ENCODE results near the gene POLR1B. TPM values are rescaled to one million over a fixed set of nuclear protein-coding genes. Genes with fewer than 3 reads are reported as not detected.
A peak's percentile ranks its signal among the peaks of the same experiment; 100 is the strongest.
"Not testable (repeated sequence)": the region's sequence is repeated elsewhere in the genome, so short reads cannot be mapped to it uniquely, and the experiment has no call there.

POLR1B gene
- polyA plus RNA-seq, 1 of the 3 experiments (the other 2 are of a cell fraction): 13.4 TPM

DNA sequence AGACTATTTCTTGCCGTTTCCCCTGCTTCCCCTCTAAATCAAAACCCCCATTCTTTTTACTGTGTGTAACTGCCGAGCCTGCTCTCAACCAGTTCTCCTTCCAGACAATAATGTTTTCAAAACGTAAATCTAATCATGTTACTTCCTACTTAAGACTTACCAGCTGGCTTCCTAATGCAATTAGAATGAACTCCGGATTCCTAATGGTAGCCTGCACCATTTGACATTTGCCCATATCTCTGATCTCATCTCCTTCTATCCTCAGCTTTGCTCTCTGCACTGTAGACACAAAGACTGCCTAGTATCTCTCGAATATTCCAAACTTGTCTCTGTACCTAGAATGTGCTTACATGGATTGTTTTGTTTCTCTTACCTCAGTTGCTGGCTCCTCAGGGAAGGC is 47.4 kb upstream of the POLR1B start:
- Histone ChIP-seq H3K79me2 (ENCODE audit: insufficient read depth) (peaks cover 49% of the 10 kb centered on the region), H3K9me3 (no peaks in the 10 kb centered on the region), H2AFZ (ENCODE audit: low read depth) (no peak overlapping the region), H3F3A (replicated peaks; ENCODE audit: insufficient read depth) (peaks cover 29% of the 10 kb centered on the region), H4K20me1 (ENCODE audit: insufficient read depth) (no peaks in the 10 kb centered on the region), H3K4me2 (peak overlapping the region; percentile 57), H3K4me3 (ENCODE audit: low read depth in 2 of 2, low read length in 1 of 2) (peak overlapping the region in 1 of 2 experiments; percentile 27; a peak in 1 of 4 replicates), H3K9ac (no peak overlapping the region), H3K9me2 (no peaks in the 10 kb centered on the region), H3K27me3 (ENCODE audit: insufficient read depth) (no peaks in the 10 kb centered on the region), H3K27ac (ENCODE audit: low read depth in 2 of 2, low read length in 1 of 2) (peak overlapping the region; percentile 73 to 95), H3K4me1 (ENCODE audit: control insufficient read depth in 1 of 2, insufficient read depth in 2 of 2, low read depth in 1 of 2, low read length in 1 of 2) (peaks cover 20 to 28% of the 10 kb centered on the region in 2 experiments), H3K36me3 (replicated peaks in 1 of 2; ENCODE audit: control insufficient read depth in 1 of 2, insufficient read depth in 2 of 2, low read length in 1 of 2) (peaks cover 0 to 20% of the 10 kb centered on the region in 2 experiments)
- TF ChIP-seq GABPA (IDR thresholded peaks at IDR 0.05; ENCODE audit: low read depth): no peak
- peak; percentile 74 for TF ChIP-seq TCF12 (IDR thresholded peaks at IDR 0.05)
- TF ChIP-seq, protein P1, sequence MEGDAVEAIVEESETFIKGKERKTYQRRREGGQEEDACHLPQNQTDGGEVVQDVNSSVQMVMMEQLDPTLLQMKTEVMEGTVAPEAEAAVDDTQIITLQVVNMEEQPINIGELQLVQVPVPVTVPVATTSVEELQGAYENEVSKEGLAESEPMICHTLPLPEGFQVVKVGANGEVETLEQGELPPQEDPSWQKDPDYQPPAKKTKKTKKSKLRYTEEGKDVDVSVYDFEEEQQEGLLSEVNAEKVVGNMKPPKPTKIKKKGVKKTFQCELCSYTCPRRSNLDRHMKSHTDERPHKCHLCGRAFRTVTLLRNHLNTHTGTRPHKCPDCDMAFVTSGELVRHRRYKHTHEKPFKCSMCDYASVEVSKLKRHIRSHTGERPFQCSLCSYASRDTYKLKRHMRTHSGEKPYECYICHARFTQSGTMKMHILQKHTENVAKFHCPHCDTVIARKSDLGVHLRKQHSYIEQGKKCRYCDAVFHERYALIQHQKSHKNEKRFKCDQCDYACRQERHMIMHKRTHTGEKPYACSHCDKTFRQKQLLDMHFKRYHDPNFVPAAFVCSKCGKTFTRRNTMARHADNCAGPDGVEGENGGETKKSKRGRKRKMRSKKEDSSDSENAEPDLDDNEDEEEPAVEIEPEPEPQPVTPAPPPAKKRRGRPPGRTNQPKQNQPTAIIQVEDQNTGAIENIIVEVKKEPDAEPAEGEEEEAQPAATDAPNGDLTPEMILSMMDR (IDR thresholded peaks at IDR 0.05): no peak
- peak; percentile 11 for TF ChIP-seq CHD2 (IDR thresholded peaks at IDR 0.05; ENCODE audit: low read length, partially characterized antibody)
- TF ChIP-seq SIN3A (IDR thresholded peaks at IDR 0.05; ENCODE audit: borderline replicate concordance, low read depth, low read length): 0 out of 2 replicates have a peak, but pooled peaks have one; percentile 62
- no peak for TF ChIP-seq SMC3 (IDR thresholded peaks at IDR 0.05; ENCODE audit: low read depth, low read length)
- TF ChIP-seq MEF2A (IDR thresholded peaks at IDR 0.05; ENCODE audit: borderline replicate concordance, low read depth): no peak
- TF ChIP-seq, protein P2, sequence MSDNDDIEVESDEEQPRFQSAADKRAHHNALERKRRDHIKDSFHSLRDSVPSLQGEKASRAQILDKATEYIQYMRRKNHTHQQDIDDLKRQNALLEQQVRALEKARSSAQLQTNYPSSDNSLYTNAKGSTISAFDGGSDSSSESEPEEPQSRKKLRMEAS (IDR thresholded peaks at IDR 0.05; ENCODE audit: low read depth): 0 out of 2 replicates have a peak, but pooled peaks have one; percentile 20
- peak in 1 of 2 experiments; percentile 83; a peak in 2 of 4 replicates for TF ChIP-seq EP300 (IDR thresholded peaks at IDR 0.05; ENCODE audit: borderline replicate concordance in 1 of 2, low read depth in 1 of 2, low read length in 1 of 2)
- 0 out of 2 replicates have a peak, but pooled peaks have one; percentile 24 for TF ChIP-seq MXI1 (IDR thresholded peaks at IDR 0.05; ENCODE audit: low read depth, low read length)
- TF ChIP-seq POLR2AphosphoS5 (IDR thresholded peaks at IDR 0.05; ENCODE audit: low read depth, low read length): peak; percentile 57; the same call in 1 of the 2 replicates
- TF ChIP-seq, protein P3, sequence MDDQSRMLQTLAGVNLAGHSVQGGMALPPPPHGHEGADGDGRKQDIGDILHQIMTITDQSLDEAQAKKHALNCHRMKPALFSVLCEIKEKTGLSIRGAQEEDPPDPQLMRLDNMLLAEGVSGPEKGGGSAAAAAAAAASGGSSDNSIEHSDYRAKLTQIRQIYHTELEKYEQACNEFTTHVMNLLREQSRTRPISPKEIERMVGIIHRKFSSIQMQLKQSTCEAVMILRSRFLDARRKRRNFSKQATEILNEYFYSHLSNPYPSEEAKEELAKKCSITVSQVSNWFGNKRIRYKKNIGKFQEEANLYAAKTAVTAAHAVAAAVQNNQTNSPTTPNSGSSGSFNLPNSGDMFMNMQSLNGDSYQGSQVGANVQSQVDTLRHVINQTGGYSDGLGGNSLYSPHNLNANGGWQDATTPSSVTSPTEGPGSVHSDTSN (IDR thresholded peaks at IDR 0.05): peak; percentile 43; the same call in 1 of the 2 replicates
- TF ChIP-seq GATA2 (CRISPR knock-in tag; IDR thresholded peaks at IDR 0.05): peak; percentile 78
- peak; percentile 62 for DNase-seq
- POLR2A ChIA-PET: no interaction called here
- WGBS (ENCODE audit: low lambda C conversion rate): 9% methylated on average over 5 of the region's 5 CpGs
- CTCF ChIA-PET: interaction anchor here (0.9 to 3.0 kb wide), 2 partner anchors 9 to 14 kb away, joined by 3 to 11 read pairs; no protein-coding TSS in a partner anchor

DNA sequence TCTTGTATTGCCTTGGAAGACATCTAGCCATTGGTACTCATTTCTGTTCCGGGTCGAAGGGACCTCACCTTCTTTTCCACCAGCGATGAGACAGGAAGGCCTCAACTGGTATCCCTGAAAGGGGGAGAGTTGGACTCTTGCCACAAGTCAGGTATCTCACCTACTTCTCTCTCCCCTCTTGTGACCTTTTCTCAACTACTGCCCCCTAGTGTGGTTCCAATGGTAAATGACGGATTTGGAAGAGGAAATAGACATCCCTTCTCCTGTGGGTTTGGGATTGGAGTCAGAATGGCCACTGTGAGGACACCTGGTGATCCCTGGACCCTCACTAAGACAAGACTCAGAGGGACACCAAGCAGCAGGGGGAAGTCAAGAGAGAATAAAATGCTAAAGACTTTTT is 46.4 kb upstream of the POLR1B start:
- POLR2A ChIA-PET; H3K4me3 ChIP-seq (ENCODE audit: low read depth in 2 of 2, low read length in 1 of 2); H3K27me3 ChIP-seq (ENCODE audit: insufficient read depth); H4K20me1 ChIP-seq (ENCODE audit: insufficient read depth); H3K9ac ChIP-seq; DNase-seq; H3K9me2 ChIP-seq; H3K9me3 ChIP-seq; H2AFZ ChIP-seq (ENCODE audit: low read depth); H3K4me2 ChIP-seq; CTCF ChIA-PET; H3K27ac ChIP-seq (ENCODE audit: low read depth in 2 of 2, low read length in 1 of 2): not testable (repeated sequence)
- H3K79me2 ChIP-seq (ENCODE audit: insufficient read depth): peaks cover 39% of the 10 kb centered on the region
- 94% methylated on average over 4 of the region's 4 CpGs for WGBS (ENCODE audit: low lambda C conversion rate)
- peaks cover 20 to 28% of the 10 kb centered on the region in 2 experiments for H3K4me1 ChIP-seq (ENCODE audit: control insufficient read depth in 1 of 2, insufficient read depth in 2 of 2, low read depth in 1 of 2, low read length in 1 of 2)
- TF ChIP-seq, protein P1 (IDR thresholded peaks at IDR 0.05): 0 out of 2 replicates have a peak, but pooled peaks have one; percentile 14
- peaks cover 0 to 15% of the 10 kb centered on the region in 2 experiments for H3K36me3 ChIP-seq (replicated peaks in 1 of 2; ENCODE audit: control insufficient read depth in 1 of 2, insufficient read depth in 2 of 2, low read length in 1 of 2)
- peaks cover 29% of the 10 kb centered on the region for H3F3A ChIP-seq (replicated peaks; ENCODE audit: insufficient read depth)
